Pancreas (tissue), 10 donors: Measurements from ENCODE around the gene ARHGAP31. TPM values are rescaled to one million over a fixed set of nuclear protein-coding genes. Genes with fewer than 3 reads are reported as not detected.

Experiments
- ATAC-seq, 4 donors: fragments of 200-7000 bp; cut with Tn5 transposase; one replicate each; pipeline versions ENCODE4 v1.8.0 to v1.9.1; 2020; ENCODE audit warnings: mild to moderate bottlenecking in 4 of 4, moderate library complexity in 4 of 4
- DNase-seq, 6 donors: peaks; one replicate each; pipeline ENCODE4 v3.0.0-alpha.2; 2020
- FAIRE-seq: peaks from 2 replicates; lab custom pipeline; 2012; peaks lifted over from hg19 to GRCh38; lab: Jason Lieb, UNC
- H3K27ac ChIP-seq, 4 donors: fragments of 200-600 bp; sonication (generic); 1 replicate in 3 of 4; 2 replicates in 1 of 4; pipeline versions ENCODE4 v1.5.0 to v1.8.0; 2020
- H3K27me3 ChIP-seq, 4 donors: fragments of 200-600 bp; one replicate each; pipeline ENCODE4 v1.8.0; 2021
- H3K36me3 ChIP-seq, 3 donors: fragments of 200-600 bp; sonication (generic) in 1 of 3; one replicate each; pipeline versions ENCODE4 v1.5.0 to v1.8.0; 2020 to 2021
- H3K4me1 ChIP-seq, 3 donors: fragments of 200-600 bp; one replicate each; pipeline ENCODE4 v1.8.0; 2021
- H3K4me3 ChIP-seq, 4 donors: fragments of 200-600 bp; sonication (generic) in 2 of 4; one replicate each; pipeline versions ENCODE4 v1.5.0 to v1.8.0; 2020 to 2021
- H3K9me3 ChIP-seq, 4 donors: fragments of 200-600 bp; one replicate each; pipeline ENCODE4 v1.8.0; 2021
- CTCF ChIP-seq, 4 donors: fragments of 200-600 bp; sonication (generic) in 3 of 4; IDR thresholded peaks; one replicate each; pipeline versions ENCODE4 v1.5.0 to v1.8.0; 2021; ENCODE audit warnings: antibody characterized with exemption in 4 of 4
- WGBS, 2 donors: extraction: QIAGEN DNeasy Blood & Tissue Kit; methylation state at CpG; one replicate each; pipeline ENCODE4 v1.1.7; 2013; 5-methylcytosine and 5-hydroxymethylcytosine counted together
- intact Hi-C, 3 donors: fragments of 100-400 bp; cut with DNase I; formaldehyde crosslinking; loops; one replicate each; pipeline versions ENCODE4 v1.11.1 to v1.14.2; 2022
- polyA plus RNA-seq, 2 donors: library from polyadenylated mRNA; stranded (reverse); fragments of 200-250 nt; gene quantifications; one replicate each; pipeline ENCODE4 v1.2.3, GENCODE V29; 2013
- total RNA-seq, 6 donors: library from RNA; stranded (reverse); fragmentation: NEBNext Ultra II Directional in 4 of 6; extraction: Animal tissue kit (Norgen Biotek cat#: 25700) in 4 of 6; gene quantifications; one replicate each; pipeline versions ENCODE4 v1.2.1 to v1.2.4, GENCODE V29; 2021 to 2023
- donor health status: healthy with polysubstance abuse.
- donor health status: DM: no; HTN: no; CAD: no; lungs with moderate emphysema.
- donor health status: DM: no; HTN: no; CAD: no.
- donor health status: control.
- donor health status: control.
- donor health status: Bipolar disorder and iron deficiency.
- donor health status: DM: yes; HTN: yes; CAD: no.
- donor health status: DM: no; HTN: no; CAD: no.
- donor health status: DM: no; HTN: no; CAD: no.
- donor health status: DM: yes; HTN: yes; CAD: no.

The ARHGAP31 gene
- total and polyA plus RNA-seq, 8 donors, result 1.5 to 8.3 (median 3.1) TPM

- peak in 3 of 4 donors; percentile 8 to 34 (median 33) for ATAC-seq
Observed at GRCh38 chr3:119293105-119293870, 895 bp upstream of the ARHGAP31 start.

GRCh38 chr3:119294696-119295671 is 801 bp downstream of the ARHGAP31 start:
- FAIRE-seq, result no peak
- Histone ChIP-seq H3K27me3 (no peaks in the 10 kb centered on the region), H3K27ac (peak overlapping the region; percentile 53 to 83 (median 69)), H3K9me3 (no peaks in the 10 kb centered on the region), H3K4me3 (peak overlapping the region; percentile 53 to 77 (median 63)), H3K4me1 (peaks cover 0 to 8% (median 5%) of the 10 kb centered on the region in 3 donors), H3K36me3 (no peaks in the 10 kb centered on the region)
- intact Hi-C loops, result no loop called here
- TF ChIP-seq CTCF (IDR thresholded peaks at IDR 0.05), result no peak
- ATAC-seq, result peak; percentile 31 to 60 (median 50)
- 7 to 12% methylated on average over 33 to 43 of the region's 43 CpGs for WGBS, 2 donors
- peak in 3 of 6 donors; percentile 26 to 64 (median 40) for DNase-seq

More at GRCh38 chr3:119293105-119293870, 895 bp upstream of the ARHGAP31 start:
- H3K36me3 ChIP-seq, result no peaks in the 10 kb centered on the region
- no peaks in the 10 kb centered on the region for H3K9me3 ChIP-seq
- H3K27ac ChIP-seq, result peak overlapping the region in 3 of 4 donors; percentile 65 to 83 (median 73)
- FAIRE-seq (no peak), DNase-seq (no peak)
- TF ChIP-seq CTCF (IDR thresholded peaks at IDR 0.05), result no peak
- H3K27me3 ChIP-seq, result no peaks in the 10 kb centered on the region
- WGBS, 2 donors, result 27% methylated on average over 4 of the region's 4 CpGs
- peak overlapping the region; percentile 53 to 77 (median 63) for H3K4me3 ChIP-seq
- intact Hi-C loops, result no loop called here
- peaks cover 0 to 8% (median 5%) of the 10 kb centered on the region in 3 donors for H3K4me1 ChIP-seq

- Histone ChIP-seq H3K9me3 (no peaks in the 10 kb centered on the region), H3K36me3 (no peaks in the 10 kb centered on the region), H3K4me1 (peaks cover 0 to 8% (median 5%) of the 10 kb centered on the region in 3 donors), H3K4me3 (peak overlapping the region in 2 of 4 donors; percentile 55 to 77), H3K27me3 (no peaks in the 10 kb centered on the region), H3K27ac (no peak overlapping the region)
- WGBS, 2 donors, result 78 to 80% methylated on average over 8 of the region's 8 CpGs
- intact Hi-C loops, result no loop called here
- FAIRE-seq, result no peak
- TF ChIP-seq CTCF (IDR thresholded peaks at IDR 0.05), result no peak
- ATAC-seq, result no peak
- DNase-seq, result no peak
Observed at GRCh38 chr3:119295816-119296726, 1.9 kb downstream of the ARHGAP31 start.

- no peak for TF ChIP-seq CTCF (IDR thresholded peaks at IDR 0.05)
- intact Hi-C loops, result no loop called here
- Histone ChIP-seq H3K27me3 (no peaks in the 10 kb centered on the region), H3K27ac (no peak overlapping the region), H3K4me3 (peak overlapping the region in 1 of 4 donors; percentile 55), H3K9me3 (no peaks in the 10 kb centered on the region), H3K36me3 (no peaks in the 10 kb centered on the region), H3K4me1 (peaks cover 0 to 8% (median 5%) of the 10 kb centered on the region in 3 donors)
- WGBS, 2 donors, result 82 to 84% methylated on average over 4 of the region's 4 CpGs
- FAIRE-seq (no peak), ATAC-seq (no peak), DNase-seq (no peak)
Observed at GRCh38 chr3:119296727-119297122, 2.5 kb downstream of the ARHGAP31 start.
